GM19351 (cell line): ENCODE measurements around the gene HS6ST2.

Experiments
- ATAC-seq: cut with Tn5 transposase; IDR thresholded peaks from one replicate; pipeline ENCODE4 v1.9.1; 2021; ENCODE audit warnings: mild to moderate bottlenecking, moderate library complexity; ENCODE audit not compliant: unreplicated experiment

The HS6ST2 gene

GRCh38 chrX:132807411-132808030, 150.9 kb downstream of the HS6ST2 start:
- no peak for ATAC-seq

GRCh38 chrX:132802033-132802432, 156.4 kb downstream of the HS6ST2 start:
- ATAC-seq: peak; percentile 75

GRCh38 chrX:132795181-132795580, 163.2 kb downstream of the HS6ST2 start:
- ATAC-seq: no peak

- no peak for ATAC-seq
Measured at GRCh38 chrX:132791714-132792113, 166.7 kb downstream of the HS6ST2 start.

- ATAC-seq: no peak
Measured at GRCh38 chrX:132790329-132790728, 168.1 kb downstream of the HS6ST2 start.

GRCh38 chrX:132786217-132786616, 172.2 kb downstream of the HS6ST2 start:
- ATAC-seq: no peak

- no peak for ATAC-seq
Measured at GRCh38 chrX:132778917-132779316, 179.5 kb downstream of the HS6ST2 start.

GRCh38 chrX:132776486-132777210, 181.8 kb downstream of the HS6ST2 start:
- peak; percentile 55 for ATAC-seq

GRCh38 chrX:132775263-132775823, 183.1 kb downstream of the HS6ST2 start:
- ATAC-seq: peak; percentile 64

GRCh38 chrX:132774010-132774714, 184.3 kb downstream of the HS6ST2 start:
- no peak for ATAC-seq

GRCh38 chrX:132769609-132770008, 188.8 kb downstream of the HS6ST2 start:
- no peak for ATAC-seq

GRCh38 chrX:132766452-132766851, 192.0 kb downstream of the HS6ST2 start:
- no peak for ATAC-seq

- ATAC-seq: no peak
Measured at GRCh38 chrX:132763528-132763927, 194.9 kb downstream of the HS6ST2 start.

GRCh38 chrX:132758759-132759158, 199.7 kb downstream of the HS6ST2 start:
- no peak for ATAC-seq

GRCh38 chrX:132757066-132757623, 201.3 kb downstream of the HS6ST2 start:
- no peak for ATAC-seq

GRCh38 chrX:132756439-132756838, 202.0 kb downstream of the HS6ST2 start:
- no peak for ATAC-seq

GRCh38 chrX:132751063-132751690, 207.3 kb downstream of the HS6ST2 start:
- ATAC-seq: no peak

GRCh38 chrX:132750331-132751062, 207.9 kb downstream of the HS6ST2 start:
- ATAC-seq: no peak

GRCh38 chrX:132749406-132749805, 209.0 kb downstream of the HS6ST2 start:
- no peak for ATAC-seq

- no peak for ATAC-seq
Measured at GRCh38 chrX:132748909-132749308, 209.5 kb downstream of the HS6ST2 start.
